ENCODE results near the gene PRG3. TPM values are rescaled to one million over a fixed set of nuclear protein-coding genes. Genes with fewer than 3 reads are reported as not detected.

The PRG3 gene
- total RNA-seq, 1 experiment from 2014 or later = not detected

GRCh38 chr11:57357856-57358255 lies 23.1 kb downstream of the PRG3 start:
- TF ChIP-seq ARID4B (CRISPR knock-in tag; IDR thresholded peaks at IDR 0.05; ENCODE audit: borderline replicate concordance) (no peak), RORB (CRISPR knock-in tag; IDR thresholded peaks at IDR 0.05) (no peak)
- no peak overlapping the region for H3K4me3 Mint-ChIP-seq
- H3K9me3 Mint-ChIP-seq = no peaks in the 10 kb centered on the region
- CTCF ChIA-PET = interaction anchor here (1.1 to 3.9 kb wide), 4 partner anchors 8 to 100 kb away, joined by 5 to 15 read pairs (median 9); no protein-coding TSS in a partner anchor
- peaks cover 13% of the 10 kb centered on the region for H3K4me1 Mint-ChIP-seq
- no peaks in the 10 kb centered on the region for H3K36me3 Mint-ChIP-seq
- DNase-seq (ENCODE audit: low spot score) (no peak), ATAC-seq (no peak)
- peaks cover 6% of the 10 kb centered on the region; the same call in 1 of the 2 replicates for H3K27me3 Mint-ChIP-seq (ENCODE audit: low read depth)
- no peak overlapping the region for H3K27ac Mint-ChIP-seq
- POLR2A ChIA-PET = no interaction called here

GRCh38 chr11:57357310-57357709 lies 23.6 kb downstream of the PRG3 start:
- DNase-seq (ENCODE audit: low spot score) (no peak), ATAC-seq (no peak)
- no peak overlapping the region for H3K27ac Mint-ChIP-seq
- no peak overlapping the region for H3K4me3 Mint-ChIP-seq
- POLR2A ChIA-PET = no interaction called here
- H3K27me3 Mint-ChIP-seq (ENCODE audit: low read depth) = peaks cover 5% of the 10 kb centered on the region; the same call in 1 of the 2 replicates
- no peaks in the 10 kb centered on the region for H3K9me3 Mint-ChIP-seq
- peaks cover 13% of the 10 kb centered on the region for H3K4me1 Mint-ChIP-seq
- TF ChIP-seq ERG (CRISPR knock-in tag; IDR thresholded peaks at IDR 0.05) = no peak
- no peak for TF ChIP-seq CREM (CRISPR knock-in tag; IDR thresholded peaks at IDR 0.05)
- no peaks in the 10 kb centered on the region for H3K36me3 Mint-ChIP-seq
- CTCF ChIA-PET = interaction anchor here (1.0 to 3.9 kb wide), 7 partner anchors 7 to 100 kb away, joined by 3 to 15 read pairs (median 5); no protein-coding TSS in a partner anchor

GRCh38 chr11:57356268-57356667 lies 24.7 kb downstream of the PRG3 start:
- TF ChIP-seq CDX4 (CRISPR knock-in tag; IDR thresholded peaks at IDR 0.05; ENCODE audit: borderline replicate concordance) (no peak), GTF2I (CRISPR knock-in tag; conservative IDR thresholded peaks at IDR 0.05) (no peak), ZMAT4 (CRISPR knock-in tag; IDR thresholded peaks at IDR 0.05) (no peak), ATF2 (CRISPR knock-in tag; IDR thresholded peaks at IDR 0.05; ENCODE audit: borderline replicate concordance, low read depth) (no peak)
- ChIA-PET CTCF (interaction anchor here (0.6 to 1.8 kb wide), 4 partner anchors 11 to 252 kb away, joined by 3 to 14 read pairs (median 3); no protein-coding TSS in a partner anchor), POLR2A (no interaction called here)
- Mint-ChIP-seq H3K4me3 (no peak overlapping the region), H3K4me1 (peaks cover 13% of the 10 kb centered on the region), H3K27ac (no peak overlapping the region), H3K36me3 (no peaks in the 10 kb centered on the region), H3K27me3 (ENCODE audit: low read depth) (peaks cover 3% of the 10 kb centered on the region; the same call in 1 of the 2 replicates), H3K9me3 (peaks cover 5% of the 10 kb centered on the region; the same call in 1 of the 2 replicates)
- no peak for DNase-seq (ENCODE audit: low spot score)
- no peak for ATAC-seq

- no peak for DNase-seq (ENCODE audit: low spot score)
- POLR2A ChIA-PET = no interaction called here
- Mint-ChIP-seq H3K4me3 (no peak overlapping the region), H3K27ac (no peak overlapping the region; the same call in 1 of the 2 replicates), H3K36me3 (no peaks in the 10 kb centered on the region), H3K9me3 (peaks cover 6% of the 10 kb centered on the region; the same call in 1 of the 2 replicates), H3K27me3 (ENCODE audit: low read depth) (peaks cover 5% of the 10 kb centered on the region; the same call in 1 of the 2 replicates), H3K4me1 (peaks cover 18% of the 10 kb centered on the region)
- CTCF ChIA-PET = no interaction called here
- TF ChIP-seq ZNF425 (CRISPR knock-in tag; conservative IDR thresholded peaks at IDR 0.05) (no peak), HMGXB4 (CRISPR knock-in tag; IDR thresholded peaks at IDR 0.05) (no peak), FOXP1 (CRISPR knock-in tag; IDR thresholded peaks at IDR 0.05; ENCODE audit: borderline replicate concordance) (no peak), CDX4 (CRISPR knock-in tag; IDR thresholded peaks at IDR 0.05; ENCODE audit: borderline replicate concordance) (no peak), GABPB1 (CRISPR knock-in tag; IDR thresholded peaks at IDR 0.05) (no peak)
- ATAC-seq = no peak
Observed at GRCh38 chr11:57354699-57355098, 26.3 kb downstream of the PRG3 start.

Data from WTC11 (cell line).